Measurements from ENCODE around the gene RBM15B. TPM values are rescaled to one million over a fixed set of nuclear protein-coding genes. Genes with fewer than 3 reads are reported as not detected.

The RBM15B gene
- total RNA-seq, 1 donor = 31.1 TPM

GRCh38 chr3:51441282-51442030 lies 50.4 kb downstream of the RBM15B start:
- no peak overlapping the region for H3K4me3 ChIP-seq (ENCODE audit: low read depth, low read length)
- no peak for DNase-seq (ENCODE audit: low read depth)
- no peak for TF ChIP-seq CTCF (IDR thresholded peaks at IDR 0.05; ENCODE audit: insufficient read depth, low read depth, low read length)

GRCh38 chr3:51445544-51446280 lies 54.6 kb downstream of the RBM15B start:
- DNase-seq (ENCODE audit: low read depth) = no peak
- no peak overlapping the region for H3K4me3 ChIP-seq (ENCODE audit: low read depth, low read length)
- no peak for TF ChIP-seq CTCF (IDR thresholded peaks at IDR 0.05; ENCODE audit: insufficient read depth, low read depth, low read length)

Other genes with a start within 250 kb of the RBM15B start
- gene MANF, start 6.0 kb upstream of the RBM15B start, total RNA-seq = 88.6 and 126 TPM in 2 replicates
- gene DCAF1, start 108.7 kb downstream of the RBM15B start, total RNA-seq = 11.0 and 15.5 TPM in 2 replicates
- 26.3 and 26.7 TPM in 2 replicates for gene RAD54L2, start 147.4 kb downstream of the RBM15B start, total RNA-seq